ENCODE measurements around the gene CTSC.

- TF ChIP-seq CTCF (IDR thresholded peaks at IDR 0.05; ENCODE audit: low read depth, low read length), result no peak
- no peak for TF ChIP-seq EZH2phosphoT487 (IDR thresholded peaks at IDR 0.05; ENCODE audit: low read depth)
These were observed 53.0 kb downstream of the CTSC start for GRCh38 chr11:88284336-88285050.

Data from OCI-LY3 (cell line).